GM23338 (cell line): ENCODE results near the gene SH3TC1. TPM values are rescaled to one million over a fixed set of nuclear protein-coding genes. Genes with fewer than 3 reads are reported as not detected.

Experiments used
- ATAC-seq: fragments of 200-7000 bp; cut with Tn5 transposase; 3 replicates; pipeline ENCODE4 v1.9.1; 2020
- DNase-seq: peaks from one replicate; pipeline ENCODE4 v3.0.0-alpha.2; 2015; ENCODE audit warnings: low spot score
- H2AFZ ChIP-seq: fragments of 200-600 bp; sonication (generic); 2 replicates; pipeline ENCODE4 v1.8.0; 2016; ENCODE audit warnings: antibody characterized with exemption, mild to moderate bottlenecking, moderate library complexity
- H3F3A ChIP-seq: fragments of 200-600 bp; sonication (generic); replicated peaks from 2 replicates; pipeline ENCODE4 v1.8.0; 2017; ENCODE audit warnings: antibody characterized with exemption, mixed run types, low read depth
- H3K27ac ChIP-seq: fragments of 200-600 bp; sonication (generic); 2 replicates; pipeline ENCODE4 v1.6.1; 2016; ENCODE audit warnings: low read depth
- H3K27me3 ChIP-seq: fragments of 200-600 bp; sonication (generic); 2 replicates; pipeline ENCODE4 v1.8.0; 2016; ENCODE audit warnings: mild to moderate bottlenecking, mixed run types, moderate library complexity; ENCODE audit not compliant: insufficient read depth
- H3K36me3 ChIP-seq: fragments of 200-600 bp; sonication (generic); 2 replicates; pipeline ENCODE4 v1.8.0; 2016; ENCODE audit warnings: mild to moderate bottlenecking; ENCODE audit not compliant: insufficient read depth
- H3K4me1 ChIP-seq: fragments of 200-600 bp; sonication (generic); 2 replicates; pipeline ENCODE4 v1.8.0; 2016; ENCODE audit warnings: mild to moderate bottlenecking, moderate library complexity; ENCODE audit not compliant: insufficient read depth
- H3K4me2 ChIP-seq: fragments of 200-600 bp; sonication (generic); 2 replicates; pipeline ENCODE4 v1.7.1; 2017; ENCODE audit warnings: mixed run types
- H3K4me3 ChIP-seq: fragments of 200-600 bp; sonication (generic); 2 replicates; pipeline ENCODE4 v1.6.1; 2016; ENCODE audit warnings: mixed run types
- H3K79me2 ChIP-seq: fragments of 200-600 bp; sonication (generic); replicated peaks from 2 replicates; pipeline ENCODE4 v1.8.0; 2017; ENCODE audit warnings: mild to moderate bottlenecking; ENCODE audit not compliant: insufficient read depth
- H3K9me2 ChIP-seq: fragments of 200-600 bp; sonication (generic); 2 replicates; pipeline ENCODE4 v1.8.0; 2017; ENCODE audit not compliant: insufficient read depth
- H4K20me1 ChIP-seq: fragments of 200-600 bp; sonication (generic); replicated peaks from 2 replicates; pipeline ENCODE4 v1.8.0; 2017; ENCODE audit warnings: mild to moderate bottlenecking; ENCODE audit not compliant: insufficient read depth
- H3K27ac Mint-ChIP-seq: 2 replicates; pipeline ENCODE4 v1.8.0; 2020; ENCODE audit warnings: inconsistent platforms, mild to moderate bottlenecking, moderate library complexity, mixed read lengths
- H3K27me3 Mint-ChIP-seq: 3 replicates; pipeline ENCODE4 v1.8.0; 2022; ENCODE audit warnings: low read depth, mild to moderate bottlenecking, moderate library complexity, mixed read lengths, inconsistent platforms; ENCODE audit not compliant: insufficient read depth, poor library complexity
- H3K36me3 Mint-ChIP-seq: 3 replicates; pipeline ENCODE4 v1.8.0; 2021; ENCODE audit warnings: low read depth, mild to moderate bottlenecking, inconsistent platforms, moderate library complexity, mixed read lengths
- H3K4me1 Mint-ChIP-seq: 3 replicates; pipeline ENCODE4 v1.8.0; 2020; ENCODE audit warnings: mild to moderate bottlenecking, inconsistent platforms, mixed read lengths
- H3K4me3 Mint-ChIP-seq: 3 replicates; pipeline ENCODE4 v1.8.0; 2021; ENCODE audit warnings: moderate library complexity, mild to moderate bottlenecking, inconsistent platforms, mixed read lengths
- H3K9me3 Mint-ChIP-seq: 3 replicates; pipeline ENCODE4 v1.8.0; 2020; ENCODE audit warnings: moderate library complexity, mild to moderate bottlenecking, inconsistent platforms, mixed read lengths
- CREB1 ChIP-seq: fragments of 250-450 bp; sonication (Bioruptor Pico); IDR thresholded peaks from 2 replicates; pipeline ENCODE4 v1.5.0; 2020; ENCODE audit warnings: low read depth, mild to moderate bottlenecking, moderate library complexity
- CTCF ChIP-seq, 2 experiments: fragments of 200-600 bp in 1 of 2; sonication (generic) in 1 of 2; conservative IDR thresholded peaks; 2 replicates each; pipeline versions ENCODE4 v1.5.1 to v1.6.1; 2016 to 2017; ENCODE audit warnings: antibody characterized with exemption in 2 of 2, low read depth in 2 of 2, mild to moderate bottlenecking in 2 of 2, moderate library complexity in 1 of 2
- ETS1 ChIP-seq: IDR thresholded peaks from 2 replicates; pipeline ENCODE4 v1.6.1; 2016; ENCODE audit warnings: antibody characterized with exemption
- EZH2 ChIP-seq: fragments of 200-600 bp; sonication (generic); IDR thresholded peaks from one replicate; pipeline ENCODE4 v1.8.0; 2017; ENCODE audit warnings: antibody characterized with exemption, mild to moderate bottlenecking, low read depth; ENCODE audit not compliant: unreplicated experiment
- EZH2phosphoT487 ChIP-seq: fragments of 200-600 bp; sonication (generic); IDR thresholded peaks from one replicate; pipeline ENCODE4 v1.8.1; 2018; ENCODE audit warnings: antibody characterized with exemption; ENCODE audit not compliant: unreplicated experiment
- JUNB ChIP-seq: IDR thresholded peaks from one replicate; pipeline ENCODE4 v1.6.1; 2016; ENCODE audit warnings: antibody characterized with exemption; ENCODE audit not compliant: unreplicated experiment
- NANOG ChIP-seq: IDR thresholded peaks from 2 replicates; pipeline ENCODE4 v1.6.1; 2016; ENCODE audit warnings: antibody characterized with exemption, borderline replicate concordance
- POLR2AphosphoS5 ChIP-seq: IDR thresholded peaks from 2 replicates; pipeline ENCODE4 v1.6.1; 2016; ENCODE audit warnings: antibody characterized with exemption, low read depth
- REST ChIP-seq: IDR thresholded peaks from one replicate; pipeline ENCODE4 v1.6.1; 2018; ENCODE audit warnings: antibody characterized with exemption; ENCODE audit not compliant: unreplicated experiment
- STAT1 ChIP-seq: IDR thresholded peaks from one replicate; pipeline ENCODE4 v1.6.1; 2016; ENCODE audit warnings: antibody characterized with exemption; ENCODE audit not compliant: unreplicated experiment
- ZNF114 ChIP-seq: fragments of 250-450 bp; sonication (Bioruptor Pico); IDR thresholded peaks from 2 replicates; pipeline ENCODE4 v1.5.0; 2020; ENCODE audit warnings: mild to moderate bottlenecking, moderate library complexity
- ZNF331 ChIP-seq: fragments of 250-450 bp; sonication (Bioruptor Pico); IDR thresholded peaks from 2 replicates; pipeline ENCODE4 v1.5.0; 2020; ENCODE audit warnings: low read depth, mild to moderate bottlenecking, moderate library complexity
- ZNF462 ChIP-seq: fragments of 250-450 bp; sonication (Bioruptor Pico); IDR thresholded peaks from 2 replicates; pipeline ENCODE4 v1.5.0; 2020; ENCODE audit warnings: mild to moderate bottlenecking, moderate library complexity
- polyA plus RNA-seq: library from polyadenylated mRNA; unstranded; fragments of >200 nt; fragmentation: Nextera tagmentation; extraction: Ambion mirVana; gene quantifications from 2 replicates; pipeline ENCODE4 v1.2.1, GENCODE V29; 2016
- total RNA-seq: library from RNA; depleted of rRNA; stranded (reverse); fragments of >200 nt; shearing (Covaris generic); gene quantifications from 2 replicates; pipeline ENCODE4 v1.2.3, GENCODE V29; 2014

Gene SH3TC1
- total and polyA plus RNA-seq, 2 experiments from 2014 or later: 0.07 TPM; not detected in 1

GRCh38 chr4:8208565-8208964, 9.5 kb downstream of the SH3TC1 start:
- no peak overlapping the region for H2AFZ ChIP-seq
- H3K27me3 ChIP-seq: no peaks in the 10 kb centered on the region
- TF ChIP-seq CTCF (conservative IDR thresholded peaks at IDR 0.05; ENCODE audit: low read depth in 2 of 2) (no peak), ZNF114 (no peak), EZH2 (no peak), JUNB (no peak), ZNF331 (CRISPR knock-in tag) (no peak), STAT1 (no peak), ETS1 (no peak), ZNF462 (CRISPR knock-in tag) (no peak), REST (no peak), EZH2phosphoT487 (no peak), CREB1 (CRISPR knock-in tag) (no peak), NANOG (no peak), POLR2AphosphoS5 (no peak)
- DNase-seq (no peak), ATAC-seq (no peak)
- H3K4me3 ChIP-seq: no peak overlapping the region
- no peaks in the 10 kb centered on the region for H4K20me1 ChIP-seq
- H3K36me3 ChIP-seq: no peaks in the 10 kb centered on the region
- H3K4me2 ChIP-seq: no peak overlapping the region
- Mint-ChIP-seq H3K4me1 (peaks cover 15% of the 10 kb centered on the region), H3K27me3 (peaks cover 8% of the 10 kb centered on the region), H3K27ac (no peak overlapping the region), H3K4me3 (no peak overlapping the region), H3K9me3 (no peaks in the 10 kb centered on the region), H3K36me3 (no peaks in the 10 kb centered on the region)
- H3K27ac ChIP-seq: no peak overlapping the region
- H3K4me1 ChIP-seq: no peaks in the 10 kb centered on the region
- H3K79me2 ChIP-seq: no peaks in the 10 kb centered on the region
- H3F3A ChIP-seq: no peaks in the 10 kb centered on the region
- H3K9me2 ChIP-seq: no peaks in the 10 kb centered on the region
